NCI-H2107 treated with DMSO at 0.1 percent for 48 hours (cell line): Measurements from ENCODE around the gene INTS4.
"Not testable (repeated sequence)": the region's sequence is repeated elsewhere in the genome, so short reads cannot be mapped to it uniquely, and the experiment has no call there.

Source experiments
- DNase-seq: peaks from one replicate; lab custom pipeline; 2025; ENCODE audit not compliant: unreplicated experiment; lab: John Stamatoyannopoulos, UW

INTS4 gene

DNA sequence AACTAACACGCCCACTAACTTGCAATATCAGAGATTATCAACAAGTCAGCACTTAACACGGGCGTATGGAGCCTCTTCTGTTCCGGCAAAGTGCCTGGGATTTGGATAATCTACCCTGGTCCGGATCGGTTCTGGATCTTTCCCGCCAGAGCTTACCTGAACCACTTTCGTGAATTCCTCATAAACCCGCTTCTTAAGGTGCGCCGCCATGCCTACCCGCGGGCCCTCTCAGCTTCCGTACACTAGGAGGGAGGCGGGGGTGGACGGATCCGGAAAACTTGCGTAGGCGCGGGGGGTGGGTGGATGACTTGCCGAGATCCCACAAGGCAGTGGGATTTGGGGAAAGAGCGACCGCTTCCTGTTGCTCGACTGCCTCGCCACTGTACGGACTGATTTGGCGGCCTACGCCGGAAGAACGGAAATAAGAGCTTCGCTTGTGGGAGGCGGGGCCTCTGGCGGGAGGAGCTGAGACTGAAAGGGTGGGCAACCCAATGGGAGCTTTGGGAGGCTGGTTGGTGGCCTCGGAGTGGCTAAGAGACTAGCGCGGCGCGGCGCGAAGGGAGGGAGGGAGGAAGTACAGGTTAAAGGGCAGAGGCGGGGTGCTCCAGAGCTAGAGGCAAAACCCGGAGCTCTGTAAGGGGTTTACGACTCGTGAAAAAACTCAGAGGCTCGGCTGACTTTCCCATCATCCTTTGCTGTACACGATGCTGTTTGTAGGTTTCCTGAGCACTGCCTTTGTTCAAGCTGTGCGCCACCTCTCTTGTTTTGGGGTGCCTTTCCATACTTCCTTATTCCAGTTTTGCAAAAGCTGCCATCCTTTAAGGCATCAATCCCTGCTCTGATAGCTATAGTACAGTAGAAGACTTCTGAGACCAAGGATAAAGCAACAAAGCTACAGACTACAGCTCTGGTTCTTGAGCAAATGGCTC lies at the start of gene INTS4:
Gene INTS4, minus strand, starts transcription at position 235 of the 929 bp plus-strand sequence. Its CDS starts 25 bp downstream, at position 210.
- DNase-seq, result peak; percentile 98

GRCh38 chr11:78041843-78042440 lies 47.5 kb upstream of the INTS4 start:
- no peak for DNase-seq

DNA sequence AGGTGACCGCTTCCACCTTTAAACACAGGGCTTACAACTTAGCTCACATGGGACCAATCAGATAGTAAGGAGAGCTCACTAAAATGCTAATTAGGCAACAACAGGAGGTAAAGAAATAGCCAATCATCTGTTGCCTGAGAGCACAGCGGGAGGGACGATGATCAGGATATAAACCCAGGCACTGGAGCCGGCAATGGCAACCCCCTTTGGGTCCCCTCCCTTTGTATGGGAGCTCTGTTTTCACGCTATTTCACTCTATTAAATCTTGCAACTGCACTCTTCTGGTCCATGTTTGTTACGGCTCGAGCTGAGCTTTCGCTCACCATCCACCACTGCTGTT lies 46.9 kb upstream of the INTS4 start:
- not testable (repeated sequence) for DNase-seq

- DNase-seq, result no peak
These were observed 46.4 kb upstream of the INTS4 start for GRCh38 chr11:78040691-78041379.

GRCh38 chr11:78039919-78040671 lies 45.6 kb upstream of the INTS4 start:
- DNase-seq, result peak; percentile 15

DNA sequence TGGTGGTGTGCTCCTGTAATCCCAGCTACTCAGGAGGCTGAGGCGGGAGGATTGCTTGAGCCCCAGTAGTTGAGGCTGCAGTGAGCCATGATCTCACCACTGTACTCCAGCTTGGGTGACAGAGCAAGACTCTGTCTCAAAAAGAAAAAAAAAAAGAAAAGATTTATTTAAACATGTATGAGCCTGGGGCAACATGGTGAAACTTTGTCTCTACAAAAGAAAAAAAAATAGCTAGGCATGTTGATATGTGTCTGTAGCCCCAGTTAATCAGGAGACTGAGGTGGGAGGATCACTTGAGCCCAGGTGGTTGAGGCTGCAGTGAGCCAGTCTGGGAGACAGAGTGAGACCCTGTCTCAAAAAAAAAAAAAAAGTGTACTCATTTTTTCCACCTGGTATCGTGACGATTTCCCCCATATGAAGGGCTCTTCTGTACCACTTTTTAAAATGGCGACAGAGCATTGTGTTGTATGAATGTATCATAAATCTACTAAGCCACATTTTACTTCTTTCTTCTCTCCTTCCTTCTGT lies 45.0 kb upstream of the INTS4 start:
- no peak for DNase-seq

DNA sequence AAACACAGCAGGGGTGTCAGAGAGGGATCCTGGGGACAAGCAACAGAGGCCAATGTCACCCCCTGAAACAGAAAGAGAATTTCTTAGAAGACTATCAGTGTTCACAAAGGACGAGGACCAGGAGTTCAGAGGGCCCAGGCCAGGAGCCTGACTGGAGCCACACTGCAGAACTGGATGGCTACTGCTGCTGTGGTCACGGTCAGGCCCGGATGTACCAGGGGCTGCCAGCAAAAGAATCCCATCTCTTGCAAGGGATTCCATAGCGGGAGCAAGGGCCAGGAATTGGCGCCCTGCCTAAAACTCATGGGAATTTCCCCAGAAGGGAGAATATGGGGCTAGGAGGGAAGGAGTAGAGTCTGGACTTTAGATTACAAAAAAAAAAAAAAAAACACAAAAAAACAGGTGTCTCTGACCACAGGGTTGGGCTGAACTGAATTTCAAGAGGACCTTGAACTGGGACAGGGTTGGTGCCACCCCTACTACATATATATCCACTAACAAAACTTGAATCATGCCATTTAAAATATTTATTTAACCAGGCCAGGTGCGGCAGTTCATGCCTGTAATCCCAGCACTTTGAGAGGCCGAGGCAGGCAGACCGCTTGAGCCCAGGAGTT lies 44.3 kb upstream of the INTS4 start:
- DNase-seq, result no peak

- no peak for DNase-seq
These were observed 43.6 kb upstream of the INTS4 start for GRCh38 chr11:78037825-78038620.

DNA sequence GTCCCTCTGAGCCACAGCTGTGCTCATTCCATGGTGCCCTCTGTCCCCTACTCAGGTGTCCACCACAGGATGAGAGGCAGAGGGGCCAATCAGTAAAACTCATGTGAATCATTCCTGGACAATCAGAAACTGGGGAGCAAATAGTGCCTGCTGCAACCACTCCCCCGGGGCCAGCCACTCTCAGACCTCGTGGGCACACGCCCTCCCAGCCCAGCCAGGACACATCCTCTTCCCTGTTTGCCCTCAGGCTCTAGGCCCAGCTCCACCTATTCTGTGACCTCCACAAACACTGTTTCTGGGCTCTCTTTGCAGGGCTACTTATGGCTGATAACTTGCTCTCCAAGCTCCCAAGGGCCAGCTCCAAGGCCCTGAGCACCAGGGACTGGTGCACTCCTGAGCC lies 42.6 kb upstream of the INTS4 start:
- DNase-seq, result no peak

- DNase-seq, result no peak
These were observed 41.8 kb upstream of the INTS4 start for GRCh38 chr11:78036313-78036712.

GRCh38 chr11:78034623-78035022 lies 40.2 kb upstream of the INTS4 start:
- DNase-seq, result no peak

GRCh38 chr11:78033040-78033439 lies 38.6 kb upstream of the INTS4 start:
- DNase-seq, result no peak

DNA sequence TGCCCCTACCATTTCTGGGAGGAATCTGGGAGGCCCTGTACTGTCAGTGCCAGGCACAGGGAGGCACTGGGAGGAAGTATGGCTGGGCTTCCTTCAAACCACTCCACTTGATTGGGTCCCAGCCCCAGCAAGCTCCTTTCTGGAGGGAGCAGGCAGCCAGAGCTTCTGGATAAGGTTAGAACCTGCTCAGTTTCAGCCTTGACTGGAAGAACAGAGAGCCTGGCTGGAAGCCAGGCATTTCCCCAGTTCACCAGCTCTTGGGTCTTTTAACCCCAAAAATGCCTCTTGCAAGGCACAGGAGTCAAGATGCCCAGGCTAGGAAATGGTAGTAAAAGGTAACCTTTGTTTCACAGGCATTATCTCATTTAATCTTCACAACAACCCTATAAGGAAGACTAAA lies 37.6 kb upstream of the INTS4 start:
- DNase-seq, result peak; percentile 12

DNA sequence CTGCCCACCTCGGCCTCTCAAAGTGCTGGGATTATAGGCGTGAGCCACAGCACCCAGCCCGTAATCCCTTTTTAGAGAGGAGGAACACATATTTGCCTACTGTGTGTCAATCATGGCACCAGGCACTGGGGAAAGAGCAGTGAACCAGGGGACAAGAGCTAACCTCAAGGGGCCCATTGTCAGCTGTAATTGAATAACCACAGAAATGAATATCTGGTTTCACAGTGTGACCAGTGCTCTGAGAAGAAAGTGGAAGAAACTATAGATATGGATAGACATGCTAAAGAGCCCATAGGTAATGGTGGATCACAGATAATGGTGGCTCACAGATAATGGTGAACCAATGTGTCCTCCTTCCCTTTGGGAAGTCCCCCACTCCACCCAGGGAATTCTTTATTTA lies 37.2 kb upstream of the INTS4 start:
- DNase-seq, result peak; percentile 12

GRCh38 chr11:78030429-78031325 lies 36.2 kb upstream of the INTS4 start:
- DNase-seq, result peak; percentile 88

- not testable (repeated sequence) for DNase-seq
These were observed 34.0 kb upstream of the INTS4 start for GRCh38 chr11:78028423-78028822.

GRCh38 chr11:78027759-78028158 lies 33.3 kb upstream of the INTS4 start:
- DNase-seq, result no peak

DNA sequence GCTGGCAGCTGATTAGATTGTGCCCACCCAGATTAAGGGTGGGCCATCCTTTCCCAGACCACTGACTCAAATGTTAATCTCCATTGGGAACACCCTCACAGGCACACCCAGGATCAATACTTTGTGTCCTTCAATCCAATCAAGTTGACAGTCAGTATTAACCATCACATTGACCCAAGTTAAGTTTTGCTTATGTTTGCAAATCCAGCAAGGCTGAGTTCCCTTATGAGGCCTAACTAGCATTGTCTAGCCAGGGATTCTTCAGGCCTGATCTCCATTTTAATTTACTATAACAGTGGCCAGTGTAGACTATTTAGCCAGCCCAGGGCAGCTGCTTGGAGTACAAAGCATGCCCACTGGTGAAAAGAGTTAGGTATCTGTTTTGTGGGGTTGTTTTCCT lies 30.9 kb upstream of the INTS4 start:
- DNase-seq, result no peak

GRCh38 chr11:78023426-78023825 lies 29.0 kb upstream of the INTS4 start:
- DNase-seq, result no peak
